HepG2 (cell line): ENCODE measurements around the gene KLHL17. TPM values are rescaled to one million over a fixed set of nuclear protein-coding genes. Genes with fewer than 3 reads are reported as not detected.

Experiments
- ATAC-seq: fragments of 200-7000 bp; cut with Tn5 transposase; 3 replicates; pipeline ENCODE4 v1.9.1; 2020; ENCODE audit warnings: mild to moderate bottlenecking, moderate library complexity
- BruUV-seq: library from RNA; stranded (reverse); fragments of 400-500 nt; replicated peaks from 2 replicates; lab custom pipeline; 2021; lab: Mats Ljungman, UMichigan
- CTCF ChIA-PET: fragments of 300-600 bp; formaldehyde crosslinking; extraction: SDS; loops from one replicate; lab custom pipeline; 2021; ENCODE audit warnings: low total read pairs, inconsistent platforms, low intra/inter-chr PET ratio; lab: Yijun Ruan, JAX
- POLR2A ChIA-PET: fragments of 350-600 bp; sonication (Branson Sonifier 250); formaldehyde crosslinking; loops from one replicate; lab custom pipeline; 2020; ENCODE audit warnings: antibody characterized with exemption, inconsistent platforms; lab: Yijun Ruan, JAX
- DNase-seq: peaks from one replicate; pipeline ENCODE4 v3.0.0-alpha.2; 2015; ENCODE audit warnings: low spot score
- FAIRE-seq: peaks from 3 replicates; lab custom pipeline; 2011; peaks lifted over from hg19 to GRCh38; lab: Jason Lieb, UNC
- H2AFZ ChIP-seq: one replicate; pipeline ENCODE4 v1.6.1; 2011; ENCODE audit warnings: low read length, inconsistent platforms
- H3K27ac ChIP-seq: fragments of 300-600 bp; 3 replicates; pipeline ENCODE4 v1.8.0; 2011; ENCODE audit warnings: mixed run types, mild to moderate bottlenecking, mixed read lengths, low read length, inconsistent platforms; ENCODE audit not compliant: insufficient read depth; ENCODE audit errors: extremely low read length
- H3K27me3 ChIP-seq, 2 experiments: fragments of 200-600 bp in 1 of 2; 2 replicates in 1 of 2; 3 replicates in 1 of 2; pipeline versions ENCODE4 v1.6.0 to v1.8.0; 2011; ENCODE audit warnings: low read length in 2 of 2, mild to moderate bottlenecking in 2 of 2, moderate library complexity in 2 of 2, inconsistent platforms in 1 of 2; ENCODE audit not compliant: insufficient read depth in 2 of 2, control insufficient read depth in 1 of 2
- H3K36me3 ChIP-seq, 2 experiments: fragments of 200-600 bp in 1 of 2; replicated peaks in 1 of 2; 2 replicates in 1 of 2; 3 replicates in 1 of 2; pipeline versions ENCODE4 v1.5.1 to v1.8.0; 2011; ENCODE audit warnings: low read length in 2 of 2, inconsistent platforms in 1 of 2; ENCODE audit not compliant: insufficient read depth in 2 of 2, control insufficient read depth in 1 of 2
- H3K4me1 ChIP-seq: 2 replicates; pipeline ENCODE4 v1.5.1; 2012; ENCODE audit warnings: low read length, inconsistent platforms; ENCODE audit not compliant: insufficient read depth
- H3K4me2 ChIP-seq: 2 replicates; pipeline ENCODE4 v1.6.0; 2011; ENCODE audit warnings: low read depth, low read length, inconsistent platforms
- H3K4me3 ChIP-seq, 3 experiments: fragments of 200-600 bp in 1 of 3; sonication (generic), shearing (Covaris generic) in 1 of 3; replicated peaks in 1 of 3; 2 replicates each; pipeline ENCODE4 v1.5.1; 2011 to 2016; ENCODE audit warnings: low read length in 3 of 3, inconsistent platforms in 2 of 3, low read depth in 2 of 3, mild to moderate bottlenecking in 2 of 3, control low read depth in 1 of 3, mixed read lengths in 1 of 3; ENCODE audit not compliant: insufficient read depth in 1 of 3
- H3K79me2 ChIP-seq: one replicate; pipeline ENCODE4 v1.6.1; 2011; ENCODE audit warnings: low read length, inconsistent platforms; ENCODE audit not compliant: insufficient read depth
- H3K9ac ChIP-seq: 2 replicates; pipeline ENCODE4 v1.6.0; 2011; ENCODE audit warnings: mild to moderate bottlenecking, low read depth, low read length, inconsistent platforms; ENCODE audit not compliant: insufficient read depth
- H3K9me3 ChIP-seq: 2 replicates; pipeline ENCODE4 v1.5.1; 2012; ENCODE audit warnings: mild to moderate bottlenecking, low read length
- H4K20me1 ChIP-seq: 2 replicates; pipeline ENCODE4 v1.6.0; 2011; ENCODE audit warnings: inconsistent platforms, mild to moderate bottlenecking, low read length, moderate library complexity; ENCODE audit not compliant: insufficient read depth
- AGO2 ChIP-seq: fragments of 200-400 bp; formaldehyde crosslinking; optimal IDR thresholded peaks from 2 replicates; pipeline ENCODE3; 2017; ENCODE audit warnings: mild to moderate bottlenecking, low read depth, low read length, moderate library complexity
- GPBP1L1 ChIP-seq: sonication (generic); formaldehyde crosslinking; IDR thresholded peaks from 2 replicates; pipeline ENCODE4 v1.5.0; 2020; ENCODE audit warnings: mild to moderate bottlenecking, missing genetic modification reagents
- HOXD1 ChIP-seq: sonication (generic); formaldehyde crosslinking; IDR thresholded peaks from 2 replicates; pipeline ENCODE4 v1.5.0; 2020; ENCODE audit warnings: missing genetic modification reagents
- KDM2A ChIP-seq: sonication (generic); formaldehyde crosslinking; IDR thresholded peaks from 2 replicates; pipeline ENCODE4 v1.4.0; 2020; ENCODE audit warnings: low read depth, missing genetic modification reagents, borderline replicate concordance
- NONO ChIP-seq, 2 experiments: fragments of 450-650 bp in 1 of 2; sonication (generic) in 1 of 2; formaldehyde crosslinking in 1 of 2; IDR thresholded peaks in 1 of 2; conservative IDR thresholded peaks in 1 of 2; 2 replicates each; pipeline versions ENCODE4 v1.6.1 to v1.8.0; 2017 to 2022; ENCODE audit warnings: mild to moderate bottlenecking in 1 of 2, missing genetic modification reagents in 1 of 2, moderate library complexity in 1 of 2
- RBM22 ChIP-seq: fragments of 200-400 bp; formaldehyde crosslinking; optimal IDR thresholded peaks from 2 replicates; pipeline ENCODE3; 2017; ENCODE audit warnings: mild to moderate bottlenecking, low read length, moderate library complexity
- TFE3 ChIP-seq: IDR thresholded peaks from 2 replicates; pipeline ENCODE4 v1.6.1; 2016
- ZBTB42 ChIP-seq: sonication (generic); formaldehyde crosslinking; IDR thresholded peaks from 2 replicates; pipeline ENCODE4 v1.5.0; 2020; ENCODE audit warnings: mild to moderate bottlenecking, missing genetic modification reagents
- ZNF30 ChIP-seq: sonication (generic); formaldehyde crosslinking; IDR thresholded peaks from 2 replicates; pipeline ENCODE4 v1.5.0; 2020; ENCODE audit warnings: mild to moderate bottlenecking, missing genetic modification reagents
- ZNF407 ChIP-seq: sonication (generic); formaldehyde crosslinking; IDR thresholded peaks from one replicate; pipeline ENCODE4 v1.5.1; 2020; ENCODE audit warnings: mild to moderate bottlenecking, missing genetic modification reagents; ENCODE audit errors: not compliant biosample characterization
- WGBS: methylation state at CpG from one replicate; pipeline ENCODE4 v1.1.6; 2017; ENCODE audit warnings: low lambda C conversion rate; 5-methylcytosine and 5-hydroxymethylcytosine counted together
- in situ Hi-C: cut with HindIII; loops from 2 replicates; pipeline ENCODE4 v1.10.0; 2017; ENCODE audit warnings: low pct_unique_long_range_greater_than_20kb; ENCODE audit not compliant: extremely low pct_ligation_motif_present
- intact Hi-C: fragments of 100-400 bp; cut with micrococcal nuclease; formaldehyde crosslinking; loops from one replicate; pipeline ENCODE4 v1.10.0; 2022; ENCODE audit not compliant: unreplicated experiment
- polyA plus RNA-seq, 8 experiments: library from polyadenylated mRNA; depleted of rRNA in 3 of 8; stranded (reverse) in 7 of 8; unstranded in 1 of 8; fragments of >200 nt; fragmentation: Illumina TruSeq in 4 of 8; extraction: Trizol in 4 of 8; gene quantifications; 2 replicates each; pipeline versions ENCODE4 v1.2.1 to v1.2.3, GENCODE V29; 2011 to 2016; ENCODE audit warnings: low read depth in 4 of 8, missing spikeins in 1 of 8, mixed read lengths in 1 of 8; ENCODE audit not compliant: insufficient read depth in 1 of 8
- total RNA-seq, 5 experiments: library from RNA; depleted of rRNA; stranded (reverse); fragments of >200 nt; fragmentation: Illumina TruSeq; extraction: Trizol; gene quantifications; 2 replicates each; pipeline ENCODE4 v1.2.3, GENCODE V29; 2016; ENCODE audit warnings: low read depth in 1 of 5

Gene KLHL17
- total and polyA plus RNA-seq, 2 of the 13 experiments (the other 11 are each of a cell fraction or from before 2014, with no cell fraction given) = 9.3 to 24.7 TPM

GRCh38 chr1:942864-943533 is 17.4 kb upstream of the KLHL17 start:
- WGBS = 97% methylated on average over 10 of the region's 27 CpGs
- DNase-seq (no peak), FAIRE-seq (no peak), ATAC-seq (no peak)
- peaks cover 14 to 31% of the 10 kb centered on the region in 2 experiments for H3K27me3 ChIP-seq
- H3K27ac ChIP-seq = no peak overlapping the region
- no peak overlapping the region for H3K4me3 ChIP-seq
- H2AFZ ChIP-seq = no peak overlapping the region
- no peaks in the 10 kb centered on the region for H3K9me3 ChIP-seq
- in situ Hi-C loops = no loop called here
- H3K4me2 ChIP-seq = no peak overlapping the region
- H4K20me1 ChIP-seq = 0 out of 2 replicates have a peak, but pooled peaks cover 5% of the 10 kb centered on the region
- no peaks in the 10 kb centered on the region for H3K79me2 ChIP-seq
- BruUV-seq = no TSS peak
- H3K9ac ChIP-seq = no peak overlapping the region
- peaks cover 32% of the 10 kb centered on the region for H3K4me1 ChIP-seq
- intact Hi-C loops = no loop called here
- H3K36me3 ChIP-seq = peaks cover 11 to 23% of the 10 kb centered on the region in 2 experiments; a peak in 4 of 5 replicates
- ChIA-PET CTCF (no interaction called here), POLR2A (interaction anchor here (0.6 kb wide), 1 partner anchor 16 kb away, joined by 4 read pairs; the partner anchor contains the start of gene NOC2L)
- no peak for TF ChIP-seq ZBTB42 (CRISPR knock-in tag)
- no peak for TF ChIP-seq HOXD1
- no peak for TF ChIP-seq ZNF407
- no peak for TF ChIP-seq ZNF30 (CRISPR knock-in tag)
- TF ChIP-seq AGO2 = peak; percentile 84
- TF ChIP-seq TFE3 (CRISPR knock-in tag) = no peak
- no peak for TF ChIP-seq NONO (IDR thresholded peaks at IDR 0.05)
- 0 out of 2 replicates have a peak, but pooled peaks have one; percentile 39 for TF ChIP-seq NONO (CRISPR knock-in tag; conservative IDR thresholded peaks at IDR 0.05)
- peak; percentile 88 for TF ChIP-seq RBM22
- TF ChIP-seq GPBP1L1 (CRISPR knock-in tag) = no peak
- peak; percentile 69; the same call in 1 of the 2 replicates for TF ChIP-seq KDM2A (CRISPR knock-in tag)
